HG03575 (cell line): Measurements from ENCODE around the gene MT4.

Experiments used
- ATAC-seq: cut with Tn5 transposase; IDR thresholded peaks from one replicate; pipeline ENCODE4 v1.9.1; 2021; ENCODE audit not compliant: unreplicated experiment, insufficient number of reproducible peaks, low FRiP score; ENCODE audit errors: extremely low read depth

Gene MT4

GRCh38 chr16:56613706-56614105, 48.8 kb downstream of the MT4 start:
- no peak for ATAC-seq

DNA sequence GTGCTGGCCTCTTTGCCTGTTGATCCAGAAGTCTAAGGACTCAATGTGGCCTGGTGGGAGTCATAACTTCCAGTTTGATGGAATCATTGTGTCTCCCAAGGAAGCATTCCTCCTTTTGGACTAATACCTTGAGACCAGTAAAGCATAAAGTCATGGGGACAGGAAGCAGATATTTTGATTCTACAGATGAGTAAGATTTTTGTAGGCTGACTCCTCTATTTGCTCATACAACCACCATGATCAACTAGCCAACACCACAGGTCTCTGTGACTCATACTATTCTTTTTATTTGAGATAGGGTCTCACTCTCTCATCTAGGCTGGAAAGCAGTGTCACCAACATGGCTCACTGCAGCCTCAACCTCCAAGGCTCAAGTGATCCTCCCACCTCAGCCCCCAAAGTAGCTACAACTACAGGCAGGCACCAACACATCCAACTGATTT, 49.7 kb downstream of the MT4 start:
- ATAC-seq = no peak

- ATAC-seq = no peak
Observed at GRCh38 chr16:56615353-56615752, 50.5 kb downstream of the MT4 start.

- no peak for ATAC-seq
Observed at GRCh38 chr16:56616608-56617211, 51.8 kb downstream of the MT4 start.

GRCh38 chr16:56617212-56618085, 52.6 kb downstream of the MT4 start:
- no peak for ATAC-seq

- no peak for ATAC-seq
Observed at GRCh38 chr16:56618138-56618537, 53.3 kb downstream of the MT4 start.
